Activated T-helper 1 cell treated with anti-CD3 and anti-CD28 coated beads, Interleukin-12 subunit alpha, Interleukin-12 subunit beta, Interleukin-2, Interleukin-4 antibody, amounts not matched to agents 30 ng/mL and 10 ng/mL and 1 ng/mL, durations not matched to agents 14 hours and 24 hours and 36 hours (primary cell): ENCODE data around the gene CD44. TPM values are rescaled to one million over a fixed set of nuclear protein-coding genes. Genes with fewer than 3 reads are reported as not detected.

Source experiments
- total RNA-seq: library from RNA; stranded (reverse); gene quantifications from 2 replicates; pipeline ENCODE4 v1.2.3, GENCODE V29; 2022

CD44 gene
- total RNA-seq, 1 donor from 2014 or later = 547 TPM

Other genes with a start within 250 kb of the CD44 start
- gene APIP, start 222.8 kb upstream of the CD44 start, total RNA-seq = 26.3 and 26.8 TPM in 2 replicates
- gene PDHX, start 222.6 kb upstream of the CD44 start, total RNA-seq = 32.0 TPM in 2 replicates